Gastroesophageal sphincter (tissue), 4 donors: ENCODE measurements around the gene DLG4. TPM values are rescaled to one million over a fixed set of nuclear protein-coding genes. Genes with fewer than 3 reads are reported as not detected.

Experiments
- ATAC-seq: fragments of 150-250 bp; one replicate; pipeline ENCODE4 v1.9.1; 2016; ENCODE audit warnings: mild to moderate bottlenecking, moderate library complexity
- H3K27ac ChIP-seq, 4 donors: fragments of 200-600 bp; sonication (generic) in 3 of 4; 1 replicate in 3 of 4; 2 replicates in 1 of 4; pipeline ENCODE4 v1.5.1; 2016 to 2019
- H3K27me3 ChIP-seq: fragments of 200-600 bp; sonication (generic); one replicate; pipeline ENCODE4 v1.5.1; 2019
- H3K36me3 ChIP-seq, 2 donors: fragments of 200-600 bp; sonication (generic); one replicate each; pipeline ENCODE4 v1.5.1; 2019; ENCODE audit warnings: control low read depth in 1 of 2
- H3K4me1 ChIP-seq, 3 donors: fragments of 200-600 bp; sonication (generic); 1 replicate in 2 of 3; 2 replicates in 1 of 3; pipeline ENCODE4 v1.5.1; 2016 to 2019; ENCODE audit warnings: control low read depth in 2 of 3
- H3K4me3 ChIP-seq, 2 donors: fragments of 200-600 bp; sonication (generic); one replicate each; pipeline ENCODE4 v1.5.1; 2019; ENCODE audit warnings: mild to moderate bottlenecking in 1 of 2, moderate library complexity in 1 of 2
- H3K9me3 ChIP-seq, 3 donors: fragments of 200-600 bp; sonication (generic); one replicate each; pipeline ENCODE4 v1.5.1; 2017 to 2019; ENCODE audit warnings: control low read depth in 2 of 3
- EP300 ChIP-seq: sonication (generic); formaldehyde crosslinking; IDR thresholded peaks from one replicate; pipeline ENCODE4 v1.6.1; 2017; ENCODE audit warnings: antibody characterized with exemption, mild to moderate bottlenecking
- POLR2A ChIP-seq, 2 donors: fragments of 450-650 bp; IDR thresholded peaks; one replicate each; pipeline ENCODE4 v1.6.1; 2017; ENCODE audit warnings: antibody characterized with exemption in 2 of 2, mild to moderate bottlenecking in 2 of 2, moderate library complexity in 1 of 2
- POLR2AphosphoS5 ChIP-seq: sonication (generic); formaldehyde crosslinking; IDR thresholded peaks from one replicate; pipeline ENCODE4 v1.6.1; 2017; ENCODE audit warnings: antibody characterized with exemption
- WGBS, 2 donors: methylation state at CpG; one replicate each; pipeline ENCODE4 v1.1.5; 2018; ENCODE audit warnings: low coverage in 1 of 2; 5-methylcytosine and 5-hydroxymethylcytosine counted together
- total RNA-seq, 4 donors: library from RNA; depleted of rRNA; stranded (reverse); fragments of >200 nt; gene quantifications; one replicate each; pipeline ENCODE4 v1.1.0, GENCODE V29; 2016
- TF ChIP-seq, protein P1 (sequence below), 4 experiments: fragments of 200-600 bp in 2 of 4; fragments of 450-650 bp in 2 of 4; sonication (generic) in 1 of 4; IDR thresholded peaks; one replicate each; pipeline ENCODE4 v1.5.1; 2017 to 2019; ENCODE audit warnings: antibody characterized with exemption in 4 of 4, mild to moderate bottlenecking in 2 of 4, moderate library complexity in 2 of 4

Gene DLG4
- total RNA-seq, 4 donors from 2014 or later, result 14.1 to 21.7 (median 16.5) TPM

DNA sequence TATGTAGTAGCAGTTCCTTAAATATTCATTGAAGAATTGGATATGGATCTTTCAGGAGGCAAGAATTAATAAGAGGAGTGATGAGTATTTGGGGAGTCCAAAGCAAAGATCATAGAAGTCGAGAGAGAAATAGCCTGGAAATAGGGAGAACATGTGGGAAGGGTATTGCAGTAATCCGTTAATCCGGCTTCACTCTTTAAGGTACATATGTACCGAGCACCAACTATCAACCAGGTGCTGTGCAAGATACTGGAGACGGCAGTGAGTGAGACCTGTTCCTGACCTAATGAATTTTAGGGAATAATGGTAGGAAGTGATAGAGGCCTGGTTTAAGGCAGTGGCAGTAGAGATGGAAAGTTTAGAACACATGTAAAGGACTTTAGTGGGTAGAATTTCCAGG lies 33.4 kb upstream of the DLG4 start:
- no peaks in the 10 kb centered on the region for H3K27me3 ChIP-seq
- H3K4me1 ChIP-seq, result peaks cover 5 to 43% (median 27%) of the 10 kb centered on the region in 3 donors
- H3K27ac ChIP-seq, result peak overlapping the region; percentile 90 to 98 (median 94)
- ATAC-seq, result no peak
- H3K4me3 ChIP-seq, result peak overlapping the region; percentile 79 to 94
- H3K36me3 ChIP-seq, result peaks cover 0 to 41% of the 10 kb centered on the region in 2 donors
- TF ChIP-seq POLR2A (IDR thresholded peaks at IDR 0.05) (no peak), POLR2AphosphoS5 (no peak), EP300 (no peak)
- TF ChIP-seq, protein P1, sequence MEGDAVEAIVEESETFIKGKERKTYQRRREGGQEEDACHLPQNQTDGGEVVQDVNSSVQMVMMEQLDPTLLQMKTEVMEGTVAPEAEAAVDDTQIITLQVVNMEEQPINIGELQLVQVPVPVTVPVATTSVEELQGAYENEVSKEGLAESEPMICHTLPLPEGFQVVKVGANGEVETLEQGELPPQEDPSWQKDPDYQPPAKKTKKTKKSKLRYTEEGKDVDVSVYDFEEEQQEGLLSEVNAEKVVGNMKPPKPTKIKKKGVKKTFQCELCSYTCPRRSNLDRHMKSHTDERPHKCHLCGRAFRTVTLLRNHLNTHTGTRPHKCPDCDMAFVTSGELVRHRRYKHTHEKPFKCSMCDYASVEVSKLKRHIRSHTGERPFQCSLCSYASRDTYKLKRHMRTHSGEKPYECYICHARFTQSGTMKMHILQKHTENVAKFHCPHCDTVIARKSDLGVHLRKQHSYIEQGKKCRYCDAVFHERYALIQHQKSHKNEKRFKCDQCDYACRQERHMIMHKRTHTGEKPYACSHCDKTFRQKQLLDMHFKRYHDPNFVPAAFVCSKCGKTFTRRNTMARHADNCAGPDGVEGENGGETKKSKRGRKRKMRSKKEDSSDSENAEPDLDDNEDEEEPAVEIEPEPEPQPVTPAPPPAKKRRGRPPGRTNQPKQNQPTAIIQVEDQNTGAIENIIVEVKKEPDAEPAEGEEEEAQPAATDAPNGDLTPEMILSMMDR (IDR thresholded peaks at IDR 0.05), result no peak
- WGBS, 2 donors, result 67 to 78% methylated on average over 5 of the region's 5 CpGs
- H3K9me3 ChIP-seq, result no peaks in the 10 kb centered on the region

DNA sequence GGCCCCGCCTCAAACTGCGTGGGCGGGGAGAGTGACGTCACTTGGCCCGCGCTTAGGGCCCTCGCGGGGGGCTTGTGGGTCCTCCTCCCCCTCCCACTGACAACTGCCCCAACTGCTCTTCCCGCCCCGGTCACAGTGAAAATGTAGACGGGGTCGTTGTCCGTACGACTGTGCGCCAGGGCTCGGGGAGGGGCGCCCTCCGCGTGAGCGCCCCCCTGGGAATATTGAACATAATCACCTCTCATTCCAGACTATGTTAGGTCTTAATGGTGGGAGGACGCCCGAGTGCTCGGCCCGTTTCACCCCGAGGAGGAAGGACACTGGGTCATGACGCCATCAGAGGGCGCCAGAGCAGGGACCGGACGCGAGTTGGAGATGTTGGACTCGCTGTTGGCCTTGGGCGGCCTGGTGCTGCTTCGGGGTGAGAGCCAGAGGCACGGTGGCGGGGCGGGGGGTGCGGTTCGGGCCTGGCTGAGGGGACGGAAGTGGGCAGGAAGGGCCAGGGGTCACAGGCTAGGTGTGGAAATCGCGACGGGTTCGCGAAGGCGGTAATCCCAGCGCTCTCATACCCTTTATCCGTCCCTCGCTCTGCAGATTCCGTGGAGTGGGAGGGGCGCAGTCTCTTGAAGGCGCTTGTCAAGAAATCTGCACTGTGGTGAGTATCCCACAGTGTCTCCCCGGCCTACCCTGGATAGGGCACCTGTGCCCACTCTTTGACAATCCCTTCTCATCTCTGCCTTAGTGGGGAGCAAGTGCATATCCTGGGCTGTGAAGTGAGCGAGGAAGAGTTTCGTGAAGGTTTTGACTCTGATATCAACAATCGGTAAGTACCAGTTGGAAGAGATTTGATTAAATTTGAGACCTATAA lies 32.8 kb upstream of the DLG4 start, which contains the start of gene ELP5:
TSS of gene ELP5 (plus strand) at position 40 of the 868 bp plus-strand sequence. CDS start at position 376, 336 bp downstream.
- peaks cover 5 to 48% (median 27%) of the 10 kb centered on the region in 3 donors for H3K4me1 ChIP-seq
- no peaks in the 10 kb centered on the region for H3K9me3 ChIP-seq
- peak within 1 kb of the TSS; percentile 79 to 94 for H3K4me3 ChIP-seq
- peaks cover 0 to 34% of the 10 kb centered on the region in 2 donors for H3K36me3 ChIP-seq
- no peaks in the 10 kb centered on the region for H3K27me3 ChIP-seq
- WGBS, 2 donors, result 2 to 3% methylated on average over 6 to 19 of the region's 55 CpGs
- no peak for TF ChIP-seq EP300
- peak; percentile 82 for TF ChIP-seq POLR2AphosphoS5
- TF ChIP-seq POLR2A (IDR thresholded peaks at IDR 0.05), result peak; percentile 31 to 56
- TF ChIP-seq, protein P1 (IDR thresholded peaks at IDR 0.05), result peak in 2 of 4 experiments; percentile 22 to 47
- peak within 1 kb of the TSS; percentile 90 to 98 (median 94) for H3K27ac ChIP-seq
- peak; percentile 81 for ATAC-seq

DNA sequence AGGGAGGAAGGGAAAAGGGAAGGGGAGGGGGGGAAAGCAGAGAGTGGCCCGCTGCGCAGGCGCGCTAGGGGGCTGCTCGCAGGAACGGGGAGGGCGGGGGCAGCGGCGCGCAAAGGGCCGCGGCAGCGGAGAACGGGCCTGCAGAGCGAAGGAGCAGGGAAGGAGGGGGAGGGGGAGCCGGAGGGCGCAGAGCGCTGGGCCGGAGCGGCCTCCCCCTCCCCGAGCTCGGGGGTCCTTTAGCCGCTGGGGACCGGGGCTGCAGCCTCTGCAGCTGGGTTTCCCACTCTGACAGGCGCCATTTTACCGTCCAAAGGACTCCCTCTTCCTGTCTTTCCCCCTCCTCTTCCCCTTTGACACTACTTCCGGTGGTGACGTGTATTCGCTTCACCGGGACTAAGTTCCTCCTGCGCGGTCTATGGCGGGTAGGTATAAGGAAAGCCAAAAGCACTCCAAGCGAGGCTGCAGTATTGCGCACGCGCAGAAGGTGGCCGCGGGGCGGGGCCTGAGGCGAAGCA lies 32.1 kb upstream of the DLG4 start, which contains the start of gene CTDNEP1:
TSS of gene CTDNEP1 (minus strand) at position 74 of the 515 bp plus-strand sequence. CDS start 438 bp downstream, outside the sequence.
- Histone ChIP-seq H3K27ac (peak within 1 kb of the TSS; percentile 90 to 98 (median 94)), H3K27me3 (no peaks in the 10 kb centered on the region), H3K9me3 (no peaks in the 10 kb centered on the region), H3K4me3 (peak within 1 kb of the TSS; percentile 79 to 94), H3K4me1 (peaks cover 5 to 51% (median 27%) of the 10 kb centered on the region in 3 donors), H3K36me3 (peaks cover 0 to 31% of the 10 kb centered on the region in 2 donors)
- TF ChIP-seq POLR2AphosphoS5 (peak; percentile 50), POLR2A (IDR thresholded peaks at IDR 0.05) (peak in 1 of 2 donors; percentile 19), EP300 (no peak)
- TF ChIP-seq, protein P1 (IDR thresholded peaks at IDR 0.05), result no peak
- peak; percentile 96 for ATAC-seq
- WGBS, 2 donors, result 0 to 3% methylated on average over 12 to 23 of the region's 41 CpGs

DNA sequence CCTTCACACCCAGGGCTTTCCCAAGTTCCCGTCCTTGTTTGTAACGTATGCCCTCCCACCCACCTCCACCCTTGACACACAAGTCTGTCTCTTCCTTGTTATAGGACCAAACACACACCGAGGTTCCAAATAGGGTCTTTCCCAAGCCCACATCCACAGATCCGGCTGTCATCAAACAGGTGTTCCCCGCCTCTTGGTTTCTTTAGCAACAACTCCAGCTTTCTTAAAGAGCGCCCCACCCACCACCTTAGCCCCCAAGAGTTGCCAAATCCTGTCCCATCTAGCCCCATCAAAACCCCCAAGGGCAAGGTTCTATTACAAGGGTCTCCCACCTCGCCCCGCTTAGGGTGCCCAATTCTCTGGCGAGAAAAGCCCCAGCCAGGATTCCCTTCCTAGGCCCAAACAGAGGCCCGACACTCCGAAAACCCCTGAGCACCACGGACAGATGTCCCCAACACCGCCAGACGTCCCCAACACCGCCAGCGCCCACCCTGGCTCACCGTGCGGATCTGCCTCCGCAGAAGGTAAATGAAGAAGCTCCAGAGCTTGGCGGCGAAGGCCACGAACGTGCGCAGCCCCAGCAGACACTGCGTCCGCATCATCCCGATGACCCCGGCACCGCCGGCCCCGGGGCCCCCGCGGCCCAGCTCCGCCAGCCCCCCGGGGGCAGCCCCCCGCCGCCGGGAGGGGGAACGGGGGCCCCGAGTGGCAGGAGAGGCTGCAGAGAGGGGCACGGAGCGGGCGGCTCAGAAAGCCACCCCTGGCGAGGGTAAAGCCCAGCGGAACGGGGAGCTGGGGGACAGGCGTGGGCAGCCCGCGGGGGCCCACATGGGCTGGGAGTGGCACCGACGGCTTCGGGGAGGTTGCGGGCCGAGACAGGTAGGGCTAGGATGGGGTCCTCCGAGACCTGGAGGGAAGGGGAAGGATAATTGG lies 31.3 kb upstream of the DLG4 start:
- Histone ChIP-seq H3K27me3 (no peaks in the 10 kb centered on the region), H3K4me1 (peaks cover 5 to 59% (median 27%) of the 10 kb centered on the region in 3 donors), H3K4me3 (peak overlapping the region; percentile 79 to 94), H3K36me3 (peaks cover 0 to 31% of the 10 kb centered on the region in 2 donors), H3K27ac (peak overlapping the region; percentile 90 to 98 (median 94)), H3K9me3 (no peaks in the 10 kb centered on the region)
- 0 to 2% methylated on average over 4 to 6 of the region's 55 CpGs for WGBS, 2 donors
- ATAC-seq, result peak; percentile 7
- TF ChIP-seq POLR2AphosphoS5 (no peak), POLR2A (IDR thresholded peaks at IDR 0.05) (no peak), EP300 (no peak)
- TF ChIP-seq, protein P1 (IDR thresholded peaks at IDR 0.05), result no peak
